ENCODE results near the gene EPB41L5. TPM values are rescaled to one million over a fixed set of nuclear protein-coding genes. Genes with fewer than 3 reads are reported as not detected.
"Not testable (repeated sequence)": the region's sequence is repeated elsewhere in the genome, so short reads cannot be mapped to it uniquely, and the experiment has no call there.

EPB41L5 gene
- total and polyA plus RNA-seq, 9 of the 15 experiments (the other 6 are each of a cell fraction or from before 2014, with no cell fraction given): 2.3 to 14.1 (median 8.2) TPM

- intact Hi-C loops (cut with micrococcal nuclease); ATAC-seq; FAIRE-seq; in situ Hi-C loops (cut with MboI); H3K36me3 ChIP-seq (ENCODE audit: control insufficient read depth, insufficient read depth, low read length); H3K4me2 ChIP-seq (ENCODE audit: insufficient read depth, low read length); H3K79me2 ChIP-seq (ENCODE audit: control insufficient read depth, insufficient read depth, low read length); H3K9me1 ChIP-seq (ENCODE audit: control insufficient read depth, insufficient read depth, low read length); H3K4me1 ChIP-seq (replicated peaks in 1 of 2; ENCODE audit: control insufficient read depth in 2 of 2, insufficient read depth in 2 of 2, low read length in 2 of 2); H3K4me3 ChIP-seq; DNase-seq (ENCODE audit: extremely low read depth in 1 of 4, low spot score in 3 of 4); H3K9ac ChIP-seq (ENCODE audit: insufficient read depth in 1 of 2, low read depth in 2 of 2, low read length in 2 of 2); H3K9me3 ChIP-seq (replicated peaks; ENCODE audit: control insufficient read depth, insufficient read depth, low read depth, low read length); H2AFZ ChIP-seq (ENCODE audit: low read depth, low read length); H3K27ac ChIP-seq (ENCODE audit: extremely low read depth, low read depth, low read length); CTCF ChIA-PET (ENCODE audit: low intra/inter-chr PET ratio); H4K20me1 ChIP-seq (replicated peaks; ENCODE audit: control insufficient read depth, insufficient read depth, low read length); H3K27me3 ChIP-seq (ENCODE audit: control insufficient read depth in 2 of 2, insufficient read depth in 2 of 2, low read length in 2 of 2); BruUV-seq (replicated peaks): not testable (repeated sequence)
- TF ChIP-seq NFYB (IDR thresholded peaks at IDR 0.05; ENCODE audit: extremely low read depth, insufficient read length): peak; percentile 40
- WGBS (ENCODE audit: insufficient coverage, low coverage, missing lambda C conversion rate): 70% methylated on average over 39 of the region's 55 CpGs
- POLR2A ChIA-PET: interaction anchor here (0.6 kb wide), 1 partner anchor 46 kb away, joined by 3 read pairs; no protein-coding TSS in a partner anchor
Measured at GRCh38 chr2:119996896-119997891, 15.7 kb upstream of the EPB41L5 start.

GRCh38 chr2:120001471-120001870 is 11.4 kb upstream of the EPB41L5 start:
- Histone ChIP-seq H3K79me2 (ENCODE audit: control insufficient read depth, insufficient read depth, low read length) (no peaks in the 10 kb centered on the region), H4K20me1 (replicated peaks; ENCODE audit: control insufficient read depth, insufficient read depth, low read length) (no peaks in the 10 kb centered on the region), H3K9me3 (replicated peaks; ENCODE audit: control insufficient read depth, insufficient read depth, low read depth, low read length) (no peaks in the 10 kb centered on the region), H3K4me3 (no peak overlapping the region), H3K27ac (ENCODE audit: extremely low read depth, low read depth, low read length) (0 out of 3 replicates have a peak overlapping the region, but pooled peaks have one; percentile 33), H3K4me2 (ENCODE audit: insufficient read depth, low read length) (no peak overlapping the region), H2AFZ (ENCODE audit: low read depth, low read length) (peak overlapping the region; percentile 28; the same call in 1 of the 2 replicates), H3K4me1 (replicated peaks in 1 of 2; ENCODE audit: control insufficient read depth in 2 of 2, insufficient read depth in 2 of 2, low read length in 2 of 2) (peaks cover 0 to 4% of the 10 kb centered on the region in 2 experiments; a peak in 3 of 5 replicates), H3K36me3 (ENCODE audit: control insufficient read depth, insufficient read depth, low read length) (no peaks in the 10 kb centered on the region), H3K9ac (ENCODE audit: insufficient read depth in 1 of 2, low read depth in 2 of 2, low read length in 2 of 2) (no peak overlapping the region; a peak in 1 of 4 replicates), H3K9me1 (ENCODE audit: control insufficient read depth, insufficient read depth, low read length) (no peaks in the 10 kb centered on the region), H3K27me3 (ENCODE audit: control insufficient read depth in 2 of 2, insufficient read depth in 2 of 2, low read length in 2 of 2) (no peaks in the 10 kb centered on the region)
- POLR2A ChIA-PET: no interaction called here
- no TSS peak for BruUV-seq (replicated peaks)
- FAIRE-seq: no peak
- in situ Hi-C loops (cut with MboI): no loop called here
- 17% methylated on average over 1 of the region's 1 CpG for WGBS (ENCODE audit: insufficient coverage, low coverage, missing lambda C conversion rate)
- peak in 1 of 4 experiments; percentile 10 for DNase-seq (ENCODE audit: extremely low read depth in 1 of 4, low spot score in 3 of 4)
- ATAC-seq: peak; percentile 45
- intact Hi-C loops (cut with micrococcal nuclease): no loop called here
- CTCF ChIA-PET (ENCODE audit: low intra/inter-chr PET ratio): no interaction called here
- TF ChIP-seq ARID1B (IDR thresholded peaks at IDR 0.05) (peak; percentile 49), NR4A1 (CRISPR knock-in tag; IDR thresholded peaks at IDR 0.05) (no peak), NR4A1 (tag; IDR thresholded peaks at IDR 0.05) (no peak), ZNF277 (CRISPR knock-in tag; IDR thresholded peaks at IDR 0.05; ENCODE audit: borderline replicate concordance) (no peak), POLR3A (IDR thresholded peaks at IDR 0.05; ENCODE audit: borderline replicate concordance, extremely low read depth, insufficient read depth, insufficient read length) (no peak), NELFE (IDR thresholded peaks at IDR 0.05; ENCODE audit: insufficient read depth, insufficient read length) (no peak), DPF2 (IDR thresholded peaks at IDR 0.05) (0 out of 2 replicates have a peak, but pooled peaks have one; percentile 22), NFIC (IDR thresholded peaks at IDR 0.05) (peak; percentile 12; the same call in 1 of the 2 replicates), TEAD4 (IDR thresholded peaks at IDR 0.05; ENCODE audit: low read length) (peak; percentile 45), TEAD4 (CRISPR knock-in tag; IDR thresholded peaks at IDR 0.05; ENCODE audit: borderline replicate concordance) (no peak), CBFA2T3 (IDR thresholded peaks at IDR 0.05) (peak; percentile 67), CBFA2T2 (conservative IDR thresholded peaks at IDR 0.05) (0 out of 2 replicates have a peak, but pooled peaks have one; percentile 41), TCF3 (CRISPR knock-in tag; IDR thresholded peaks at IDR 0.05) (0 out of 2 replicates have a peak, but pooled peaks have one; percentile 17), HDAC2 (IDR thresholded peaks at IDR 0.05) (no peak)
